Mesothelial cell of epicardium (in vitro differentiated cells): ENCODE data around the gene SLC6A18. TPM values are rescaled to one million over a fixed set of nuclear protein-coding genes. Genes with fewer than 3 reads are reported as not detected.

Source experiments
- DNase-seq, 2 experiments: peaks; one replicate each; pipeline ENCODE4 v3.0.0; 2021; ENCODE audit warnings: low spot score in 2 of 2; ENCODE audit not compliant: unreplicated experiment in 2 of 2
- H3K27ac Mint-ChIP-seq: 2 replicates; pipeline ENCODE4 v1.8.0; 2021; ENCODE audit warnings: mixed read lengths
- H3K27me3 Mint-ChIP-seq: 2 replicates; pipeline ENCODE4 v1.8.0; 2021; ENCODE audit warnings: low read depth, mixed read lengths
- H3K36me3 Mint-ChIP-seq: 2 replicates; pipeline ENCODE4 v1.8.0; 2021; ENCODE audit warnings: mixed read lengths
- H3K4me1 Mint-ChIP-seq: 2 replicates; pipeline ENCODE4 v1.8.0; 2021; ENCODE audit warnings: mixed read lengths
- H3K4me3 Mint-ChIP-seq: 2 replicates; pipeline ENCODE4 v1.8.0; 2021; ENCODE audit warnings: mild to moderate bottlenecking, moderate library complexity, mixed read lengths
- H3K9me3 Mint-ChIP-seq: 2 replicates; pipeline ENCODE4 v1.8.0; 2021; ENCODE audit warnings: mixed read lengths
- CTCF ChIP-seq: fragments of 200-600 bp; sonication (generic); IDR thresholded peaks from one replicate; pipeline ENCODE4 v1.5.0; 2021; ENCODE audit warnings: antibody characterized with exemption; ENCODE audit not compliant: unreplicated experiment
- total RNA-seq: library from RNA; stranded (reverse); gene quantifications from 3 replicates; pipeline ENCODE4 v1.2.1, GENCODE V29; 2021

SLC6A18 gene
- total RNA-seq, 1 donor from 2014 or later: not detected

GRCh38 chr5:1203311-1203967, 21.7 kb upstream of the SLC6A18 start:
- H3K27ac Mint-ChIP-seq: no peak overlapping the region
- H3K4me1 Mint-ChIP-seq: no peaks in the 10 kb centered on the region
- no peak for DNase-seq
- no peak overlapping the region for H3K4me3 Mint-ChIP-seq
- TF ChIP-seq CTCF: no peak
- peaks cover 24% of the 10 kb centered on the region for H3K27me3 Mint-ChIP-seq
- no peaks in the 10 kb centered on the region for H3K36me3 Mint-ChIP-seq
- H3K9me3 Mint-ChIP-seq: no peaks in the 10 kb centered on the region

DNA sequence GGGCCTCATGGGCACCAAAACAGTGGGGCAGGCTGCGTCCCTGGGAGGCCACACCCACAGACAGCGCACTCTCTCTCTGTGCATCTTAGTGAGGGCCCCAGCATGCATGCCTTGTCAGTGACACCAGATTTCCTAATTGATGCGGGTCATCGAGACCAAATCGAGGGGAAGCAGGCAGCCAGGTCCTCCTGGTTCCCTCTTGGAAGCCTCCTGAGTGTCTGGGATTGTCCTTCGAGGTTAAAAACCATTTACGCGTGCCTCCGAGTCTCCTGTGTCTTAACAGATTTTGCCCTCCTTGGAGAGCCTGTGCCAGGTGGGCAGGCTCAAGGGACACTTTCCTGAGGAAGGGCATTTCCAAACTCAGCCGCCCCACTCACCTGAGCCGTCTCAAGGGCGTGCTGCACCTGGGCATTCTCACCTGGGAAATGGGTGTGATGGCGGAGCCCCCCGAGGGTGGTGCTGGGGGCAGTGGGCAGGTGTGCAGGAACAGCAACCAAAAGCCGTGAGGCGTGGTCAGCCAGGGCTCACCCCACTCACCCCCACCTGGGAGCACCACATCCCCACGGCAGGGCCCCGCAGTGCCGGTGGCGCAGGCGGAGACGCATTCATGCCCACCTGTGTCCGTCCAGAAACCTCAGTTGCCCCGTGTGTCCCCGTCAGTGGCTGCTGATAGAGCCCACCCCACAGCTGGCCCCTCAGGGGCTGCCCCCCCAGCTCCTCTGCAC, 21.1 kb upstream of the SLC6A18 start:
- no peak for TF ChIP-seq CTCF
- no peak for DNase-seq

GRCh38 chr5:1204693-1205242, 20.4 kb upstream of the SLC6A18 start:
- no peaks in the 10 kb centered on the region for H3K36me3 Mint-ChIP-seq
- no peaks in the 10 kb centered on the region for H3K4me1 Mint-ChIP-seq
- peaks cover 25% of the 10 kb centered on the region for H3K27me3 Mint-ChIP-seq
- no peak for DNase-seq
- H3K9me3 Mint-ChIP-seq: no peaks in the 10 kb centered on the region
- no peak overlapping the region for H3K27ac Mint-ChIP-seq
- H3K4me3 Mint-ChIP-seq: no peak overlapping the region
- no peak for TF ChIP-seq CTCF

More for the DNA sequence above, 21.1 kb upstream of the SLC6A18 start:
- Mint-ChIP-seq H3K9me3 (no peaks in the 10 kb centered on the region), H3K4me1 (no peaks in the 10 kb centered on the region), H3K27ac (no peak overlapping the region), H3K27me3 (peaks cover 24% of the 10 kb centered on the region), H3K4me3 (no peak overlapping the region), H3K36me3 (no peaks in the 10 kb centered on the region)

GRCh38 chr5:1205255-1206180, 19.7 kb upstream of the SLC6A18 start:
- Mint-ChIP-seq H3K36me3 (no peaks in the 10 kb centered on the region), H3K27me3 (peaks cover 29% of the 10 kb centered on the region), H3K27ac (no peak overlapping the region), H3K4me1 (no peaks in the 10 kb centered on the region), H3K4me3 (no peak overlapping the region), H3K9me3 (no peaks in the 10 kb centered on the region)
- no peak for DNase-seq
- TF ChIP-seq CTCF: no peak
